HUDEP-2 (cell line): ENCODE measurements around the gene DLX4.

Experiments used
- DNase-seq, 76 experiments: peaks; one replicate each; lab custom pipeline; 2025; ENCODE audit not compliant: unreplicated experiment in 76 of 76; lab: John Stamatoyannopoulos, UW

DLX4 gene

GRCh38 chr17:49946208-49946607 is 22.8 kb upstream of the DLX4 start:
- DNase-seq = no peak

GRCh38 chr17:49946964-49947584 is 21.9 kb upstream of the DLX4 start:
- no peak for DNase-seq

GRCh38 chr17:49949634-49950033 is 19.4 kb upstream of the DLX4 start:
- no peak for DNase-seq

GRCh38 chr17:49951362-49952082 is 17.5 kb upstream of the DLX4 start:
- DNase-seq = no peak

- DNase-seq = peak in 64 of 76 experiments; percentile 10 to 82 (median 49)
Observed at GRCh38 chr17:49952209-49952911, 16.6 kb upstream of the DLX4 start.

GRCh38 chr17:49952912-49953497 is 16.0 kb upstream of the DLX4 start:
- no peak for DNase-seq

GRCh38 chr17:49955157-49955556 is 13.8 kb upstream of the DLX4 start:
- no peak for DNase-seq

- DNase-seq = no peak
Observed at GRCh38 chr17:49956780-49957179, 12.2 kb upstream of the DLX4 start.

- DNase-seq = no peak
Observed at GRCh38 chr17:49957350-49957749, 11.6 kb upstream of the DLX4 start.

GRCh38 chr17:49958723-49959122 is 10.3 kb upstream of the DLX4 start:
- no peak for DNase-seq

- no peak for DNase-seq
Observed at GRCh38 chr17:49959183-49959935, 9.6 kb upstream of the DLX4 start.

GRCh38 chr17:49962599-49963308 is 6.2 kb upstream of the DLX4 start:
- DNase-seq = no peak

GRCh38 chr17:49963309-49963625 is 5.7 kb upstream of the DLX4 start:
- DNase-seq = no peak

GRCh38 chr17:49963626-49964302 is 5.2 kb upstream of the DLX4 start:
- no peak for DNase-seq

- DNase-seq = no peak
Observed at GRCh38 chr17:49964303-49964768, 4.7 kb upstream of the DLX4 start.

- no peak for DNase-seq
Observed at GRCh38 chr17:49964769-49965523, 4.0 kb upstream of the DLX4 start.

GRCh38 chr17:49965524-49965909 is 3.5 kb upstream of the DLX4 start:
- no peak for DNase-seq

- no peak for DNase-seq
Observed at GRCh38 chr17:49966767-49967166, 2.2 kb upstream of the DLX4 start.

- DNase-seq = no peak
Observed at GRCh38 chr17:49967205-49967604, 1.8 kb upstream of the DLX4 start.
